ENCODE results near the gene SCN10A.

DNA sequence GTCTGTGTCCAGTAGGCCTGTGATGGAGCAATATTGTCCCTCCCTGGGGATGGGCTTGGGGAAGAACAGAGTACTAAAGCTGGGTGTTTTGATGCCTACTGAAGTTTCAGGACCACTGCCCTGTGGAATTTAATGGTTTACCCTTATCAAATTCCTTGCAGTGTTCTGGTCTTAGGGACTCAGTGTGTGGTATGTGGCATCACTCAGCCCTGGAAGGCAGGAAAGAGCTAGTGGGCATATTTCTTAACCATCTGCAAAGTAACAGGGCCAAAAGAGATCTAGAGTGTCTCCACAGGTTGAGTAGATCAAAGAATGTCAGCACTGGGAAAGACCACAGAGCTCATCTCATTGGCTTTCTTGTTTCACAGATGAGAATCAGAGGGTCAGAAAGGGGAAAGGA, 11.8 kb upstream of the SCN10A start:
- no peak for TF ChIP-seq POLR2A (IDR thresholded peaks at IDR 0.05)
- TF ChIP-seq, protein P1, sequence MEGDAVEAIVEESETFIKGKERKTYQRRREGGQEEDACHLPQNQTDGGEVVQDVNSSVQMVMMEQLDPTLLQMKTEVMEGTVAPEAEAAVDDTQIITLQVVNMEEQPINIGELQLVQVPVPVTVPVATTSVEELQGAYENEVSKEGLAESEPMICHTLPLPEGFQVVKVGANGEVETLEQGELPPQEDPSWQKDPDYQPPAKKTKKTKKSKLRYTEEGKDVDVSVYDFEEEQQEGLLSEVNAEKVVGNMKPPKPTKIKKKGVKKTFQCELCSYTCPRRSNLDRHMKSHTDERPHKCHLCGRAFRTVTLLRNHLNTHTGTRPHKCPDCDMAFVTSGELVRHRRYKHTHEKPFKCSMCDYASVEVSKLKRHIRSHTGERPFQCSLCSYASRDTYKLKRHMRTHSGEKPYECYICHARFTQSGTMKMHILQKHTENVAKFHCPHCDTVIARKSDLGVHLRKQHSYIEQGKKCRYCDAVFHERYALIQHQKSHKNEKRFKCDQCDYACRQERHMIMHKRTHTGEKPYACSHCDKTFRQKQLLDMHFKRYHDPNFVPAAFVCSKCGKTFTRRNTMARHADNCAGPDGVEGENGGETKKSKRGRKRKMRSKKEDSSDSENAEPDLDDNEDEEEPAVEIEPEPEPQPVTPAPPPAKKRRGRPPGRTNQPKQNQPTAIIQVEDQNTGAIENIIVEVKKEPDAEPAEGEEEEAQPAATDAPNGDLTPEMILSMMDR (IDR thresholded peaks at IDR 0.05) = no peak

Measured in esophagus squamous epithelium (tissue), 4 donors.